ENCODE measurements around the gene NDUFA1. TPM values are rescaled to one million over a fixed set of nuclear protein-coding genes. Genes with fewer than 3 reads are reported as not detected.

Gene NDUFA1
- 25.7 and 39.2 TPM in 2 replicates for total RNA-seq (2011; cell fraction: chromatin; rRNA removed; ENCODE audit: low replicate concordance)
- total RNA-seq (2011; cell fraction: nucleolus; rRNA removed): 32.1 and 33.7 TPM in 2 replicates
- 56.5 and 62.8 TPM in 2 replicates for total RNA-seq (2011; cell fraction: nucleoplasm; rRNA removed)
- total RNA-seq (2014; rRNA removed) (160 and 218 TPM in 2 replicates), total RNA-seq (2014; rRNA removed; fragmentation: Illumina TruSeq; extraction: Trizol) (402 and 409 TPM in 2 replicates), total RNA-seq (2015; rRNA removed; fragmentation: Illumina TruSeq; extraction: Trizol) (378 and 383 TPM in 2 replicates), total RNA-seq (2021) (169 and 177 TPM in 2 replicates), polyA plus RNA-seq (2011; rRNA removed) (336 and 418 TPM in 2 replicates), polyA plus RNA-seq (2014; fragmentation: Illumina TruSeq; extraction: Trizol) (162 and 191 TPM in 2 replicates), polyA plus RNA-seq (2014; fragmentation: Nextera tagmentation; extraction: Ambion mirVana) (1,000 to 10,000 TPM; 1,140 to 1,285 TPM), polyA plus RNA-seq (2014; rRNA removed) (308 and 430 TPM in 2 replicates), polyA minus RNA-seq (2011; rRNA and poly(A)+ RNA removed) (149 and 153 TPM in 2 replicates), Bru-seq, nascent RNA (percentile 92 among the genes with signal in this experiment), BruChase-seq, experiment 1, labeled RNA remaining after a 2-hour chase (percentile 93 among the genes with signal in this experiment), BruChase-seq, experiment 2, labeled RNA remaining after a 6-hour chase (percentile 94 among the genes with signal in this experiment)
- 39.5 and 169 TPM in 2 replicates for polyA plus RNA-seq (2011; cell fraction: cytosol; rRNA removed)
- polyA plus RNA-seq (2011; cell fraction: nucleus; rRNA removed): 44.8 and 122 TPM in 2 replicates
- 155 and 439 TPM in 2 replicates for polyA plus RNA-seq (2012)
- 54.1 and 64.7 TPM in 2 replicates for polyA minus RNA-seq (2011; cell fraction: cytosol; rRNA and poly(A)+ RNA removed)
- 8.3 and 22.9 TPM in 2 replicates for polyA minus RNA-seq (2011; cell fraction: nucleus; rRNA and poly(A)+ RNA removed)
- long read RNA-seq, experiment 1, transcript NDUFA1-201 (3 exons, 766 nt): major isoform, 514 of 1,272 reads
- long read RNA-seq, experiment 1, partial matches to known transcripts: 754 of 1,272 reads
- long read RNA-seq, experiment 1, other reads (novel, unspliced or antisense): 4 of 1,272 reads
- long read RNA-seq, experiment 2, transcript NDUFA1-201 (3 exons, 766 nt): major isoform, 365 of 378 reads
- long read RNA-seq, experiment 2, partial matches to known transcripts: 1 of 378 reads
- long read RNA-seq, experiment 2, other reads (novel, unspliced or antisense): 12 of 378 reads
- long read RNA-seq, experiment 3, transcript NDUFA1-201 (3 exons, 766 nt): major isoform, 444 of 445 reads
- long read RNA-seq, experiment 3, partial matches to known transcripts: 0 of 445 reads
- long read RNA-seq, experiment 3, other reads (novel, unspliced or antisense): 1 of 445 reads

DNA sequence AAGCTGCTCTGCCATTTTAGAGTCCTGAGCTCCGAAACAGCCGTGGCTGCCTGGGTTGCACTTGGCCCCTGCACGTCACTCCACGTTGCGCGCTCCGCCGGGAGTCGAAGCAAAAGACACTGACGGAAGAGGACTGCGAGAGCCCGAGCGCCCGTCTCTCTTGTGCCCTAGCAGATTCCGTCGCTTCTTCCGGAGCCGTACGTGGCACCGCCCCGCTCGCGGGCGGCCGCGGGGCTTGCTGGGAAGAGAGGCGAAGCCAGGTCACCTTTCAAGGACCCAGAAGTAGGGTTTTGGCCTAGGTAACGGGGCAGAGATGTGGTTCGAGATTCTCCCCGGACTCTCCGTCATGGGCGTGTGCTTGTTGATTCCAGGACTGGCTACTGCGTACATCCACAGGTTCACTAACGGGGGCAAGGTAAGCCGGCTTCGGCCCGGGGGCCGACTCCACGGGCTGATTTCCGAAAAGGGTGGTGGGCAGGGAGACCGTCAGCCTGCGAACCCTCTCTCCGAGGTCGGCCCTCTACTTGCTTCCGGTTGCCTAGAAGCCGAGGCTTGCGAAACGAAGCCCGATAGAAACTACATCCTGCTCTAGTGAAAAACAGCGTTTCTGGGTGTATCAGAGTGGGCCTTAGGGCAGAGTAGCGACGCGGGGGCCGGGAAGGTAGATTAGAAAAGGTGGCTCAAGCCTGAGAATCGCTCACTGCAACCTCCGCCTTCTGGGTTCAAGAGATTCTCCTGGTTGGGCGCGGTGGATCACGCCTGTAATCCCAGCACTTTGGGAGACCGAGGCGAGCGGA, at the start of gene NDUFA1, which contains the start of gene RNF113A:
Gene NDUFA1 (plus strand): TSS at position 234 of the 797 bp plus-strand sequence. CDS start 80 bp downstream, at position 314.
Gene RNF113A (minus strand): TSS at position 135 of the 797 bp plus-strand sequence. CDS start 120 bp downstream, at position 15.
- H3K4me1 ChIP-seq (replicated peaks in 1 of 2; ENCODE audit: control insufficient read depth in 2 of 2, insufficient read depth in 2 of 2, low read length in 2 of 2): peaks cover 0 to 6% of the 10 kb centered on the region in 2 experiments; a peak in 2 of 5 replicates
- peak within 1 kb of the TSS; percentile 99 for H3K27ac ChIP-seq (ENCODE audit: extremely low read depth, low read depth, low read length)
- peak; percentile 84 for FAIRE-seq
- intact Hi-C loops (cut with micrococcal nuclease): loop anchor here (2.0 kb wide), 1 partner anchor 19 kb away; the partner anchor contains the start of gene UPF3B
- H2AFZ ChIP-seq (ENCODE audit: low read depth, low read length): peak within 1 kb of the TSS; percentile 89
- H4K20me1 ChIP-seq (replicated peaks; ENCODE audit: control insufficient read depth, insufficient read depth, low read length): no peaks in the 10 kb centered on the region; the same call in 1 of the 2 replicates
- H3K4me3 ChIP-seq: peak within 1 kb of the TSS; percentile 94
- in situ Hi-C loops (cut with MboI): loop anchor here (10.0 kb wide), 1 partner anchor 357 kb away; no protein-coding TSS in a partner anchor
- no peaks in the 10 kb centered on the region for H3K27me3 ChIP-seq (ENCODE audit: control insufficient read depth in 2 of 2, insufficient read depth in 2 of 2, low read length in 2 of 2)
- peak within 1 kb of the TSS; percentile 97 for H3K4me2 ChIP-seq (ENCODE audit: insufficient read depth, low read length)
- ChIA-PET POLR2A (interaction anchor here (0.6 to 4.1 kb wide), 6 partner anchors 10 to 179 kb away, joined by 3 to 30 read pairs (median 8); partner anchors contain the start of genes RPL39, SEPTIN6 and UPF3B), CTCF (ENCODE audit: low intra/inter-chr PET ratio) (no interaction called here)
- H3K36me3 ChIP-seq (ENCODE audit: control insufficient read depth, insufficient read depth, low read length): peaks cover 35% of the 10 kb centered on the region; the same call in 2 of the 3 replicates
- H3K79me2 ChIP-seq (ENCODE audit: control insufficient read depth, insufficient read depth, low read length): peaks cover 64% of the 10 kb centered on the region
- H3K9ac ChIP-seq (ENCODE audit: insufficient read depth in 1 of 2, low read depth in 2 of 2, low read length in 2 of 2): peak within 1 kb of the TSS; percentile 95 to 100
- no peaks in the 10 kb centered on the region for H3K9me1 ChIP-seq (ENCODE audit: control insufficient read depth, insufficient read depth, low read length)
- TSS peak; percentile 76 for BruUV-seq (replicated peaks)
- H3K9me3 ChIP-seq (replicated peaks; ENCODE audit: control insufficient read depth, insufficient read depth, low read depth, low read length): no peaks in the 10 kb centered on the region
- peak; percentile 94 for ATAC-seq
- DNase-seq (ENCODE audit: extremely low read depth in 1 of 4, low spot score in 3 of 4): peak; percentile 77 to 94 (median 82)
- WGBS (ENCODE audit: insufficient coverage, low coverage, missing lambda C conversion rate): 0% methylated on average over 54 of the region's 62 CpGs
- TF ChIP-seq, protein P1, sequence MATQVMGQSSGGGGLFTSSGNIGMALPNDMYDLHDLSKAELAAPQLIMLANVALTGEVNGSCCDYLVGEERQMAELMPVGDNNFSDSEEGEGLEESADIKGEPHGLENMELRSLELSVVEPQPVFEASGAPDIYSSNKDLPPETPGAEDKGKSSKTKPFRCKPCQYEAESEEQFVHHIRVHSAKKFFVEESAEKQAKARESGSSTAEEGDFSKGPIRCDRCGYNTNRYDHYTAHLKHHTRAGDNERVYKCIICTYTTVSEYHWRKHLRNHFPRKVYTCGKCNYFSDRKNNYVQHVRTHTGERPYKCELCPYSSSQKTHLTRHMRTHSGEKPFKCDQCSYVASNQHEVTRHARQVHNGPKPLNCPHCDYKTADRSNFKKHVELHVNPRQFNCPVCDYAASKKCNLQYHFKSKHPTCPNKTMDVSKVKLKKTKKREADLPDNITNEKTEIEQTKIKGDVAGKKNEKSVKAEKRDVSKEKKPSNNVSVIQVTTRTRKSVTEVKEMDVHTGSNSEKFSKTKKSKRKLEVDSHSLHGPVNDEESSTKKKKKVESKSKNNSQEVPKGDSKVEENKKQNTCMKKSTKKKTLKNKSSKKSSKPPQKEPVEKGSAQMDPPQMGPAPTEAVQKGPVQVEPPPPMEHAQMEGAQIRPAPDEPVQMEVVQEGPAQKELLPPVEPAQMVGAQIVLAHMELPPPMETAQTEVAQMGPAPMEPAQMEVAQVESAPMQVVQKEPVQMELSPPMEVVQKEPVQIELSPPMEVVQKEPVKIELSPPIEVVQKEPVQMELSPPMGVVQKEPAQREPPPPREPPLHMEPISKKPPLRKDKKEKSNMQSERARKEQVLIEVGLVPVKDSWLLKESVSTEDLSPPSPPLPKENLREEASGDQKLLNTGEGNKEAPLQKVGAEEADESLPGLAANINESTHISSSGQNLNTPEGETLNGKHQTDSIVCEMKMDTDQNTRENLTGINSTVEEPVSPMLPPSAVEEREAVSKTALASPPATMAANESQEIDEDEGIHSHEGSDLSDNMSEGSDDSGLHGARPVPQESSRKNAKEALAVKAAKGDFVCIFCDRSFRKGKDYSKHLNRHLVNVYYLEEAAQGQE (IDR thresholded peaks at IDR 0.05; ENCODE audit: borderline replicate concordance): no peak
- TF ChIP-seq, protein P1 (CRISPR knock-in tag; IDR thresholded peaks at IDR 0.05; ENCODE audit: low read depth): no peak
- peak; percentile 86 for TF ChIP-seq CEBPB (tag; IDR thresholded peaks at IDR 0.05)
- TF ChIP-seq CEBPG (CRISPR knock-in tag; IDR thresholded peaks at IDR 0.05): peak; percentile 68
- TF ChIP-seq CEBPG (tag; conservative IDR thresholded peaks at IDR 0.05 in 1 of 2, IDR thresholded peaks at IDR 0.05 in 1 of 2): 0 out of 4 replicates have a peak, but pooled peaks of 1 of the 2 experiments have one; percentile 34
- TF ChIP-seq ARHGAP35 (IDR thresholded peaks at IDR 0.05; ENCODE audit: partially characterized antibody): no peak

All from K562 (cell line).